Activated T-helper 9 cell treated with anti-CD3 and anti-CD28 coated beads, Interleukin-2, amount 50 U/mL, for 16 hours (primary cell): ENCODE results near the gene PPP1R14D.

Experiments
- DNase-seq: peaks from one replicate; pipeline ENCODE4 v3.0.0-alpha.2; 2020; ENCODE audit warnings: low read depth

PPP1R14D gene

DNA sequence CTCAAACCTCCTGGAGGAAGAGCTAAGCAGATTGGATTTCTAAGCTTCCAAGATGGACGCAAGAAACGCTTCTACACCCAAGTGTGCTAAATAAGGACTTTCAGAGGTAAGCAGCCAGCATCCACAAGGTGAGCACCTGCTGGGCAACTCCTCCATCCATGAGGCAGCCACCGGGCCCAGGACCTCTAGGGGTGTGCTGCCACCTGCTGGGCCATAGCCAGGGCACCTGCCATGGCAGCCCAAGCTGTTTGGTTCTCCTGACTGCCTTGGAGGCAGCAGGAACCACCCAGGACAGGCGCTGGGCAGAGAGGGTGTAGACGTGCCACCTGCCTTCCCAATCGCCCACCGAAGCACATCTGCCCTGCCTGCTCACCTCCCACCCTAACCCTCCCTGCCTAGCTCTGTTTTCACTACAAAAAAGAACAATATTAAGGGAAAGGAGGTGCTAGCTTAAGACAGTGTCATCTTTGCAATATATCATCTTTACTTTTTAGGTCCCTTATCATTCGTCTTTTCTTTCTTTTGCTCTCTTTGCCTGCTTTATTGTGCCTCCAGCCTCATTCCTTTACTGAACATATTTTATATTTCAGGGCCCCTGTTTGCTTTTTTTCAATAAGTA is 45.8 kb downstream of the PPP1R14D start:
- DNase-seq: peak; percentile 72

DNA sequence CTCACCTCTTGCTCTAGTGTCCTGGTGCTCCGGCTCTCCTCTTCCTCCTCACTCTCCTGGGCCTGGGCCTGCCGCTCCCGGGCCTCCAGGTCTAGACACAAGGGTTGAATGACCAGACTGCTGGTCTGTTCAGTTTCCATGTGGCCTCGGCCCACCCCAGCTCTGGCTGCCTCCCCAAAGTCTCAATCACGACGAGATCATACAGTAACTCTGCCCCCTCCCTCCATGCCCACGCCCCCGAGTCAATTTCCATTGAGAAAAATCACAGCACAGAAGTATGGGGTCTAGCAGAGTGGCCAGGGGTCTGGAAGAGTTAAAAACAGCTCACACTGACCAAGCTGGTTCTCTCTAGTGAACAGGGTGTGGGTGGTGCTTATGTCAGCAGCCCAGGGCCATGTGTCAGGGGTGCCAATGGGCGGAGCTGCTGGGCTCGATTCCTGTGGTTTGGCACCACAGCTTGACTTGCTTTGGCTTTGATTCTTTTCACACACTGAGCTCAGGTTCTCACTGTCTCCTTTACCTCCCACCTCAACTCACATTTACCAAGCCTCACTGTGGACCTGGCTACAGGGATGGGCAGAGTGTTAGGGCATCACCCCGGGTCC is 51.9 kb downstream of the PPP1R14D start:
- no peak for DNase-seq

- no peak for DNase-seq
These were observed 52.6 kb downstream of the PPP1R14D start for GRCh38 chr15:40775740-40776536.

- no peak for DNase-seq
These were observed 53.5 kb downstream of the PPP1R14D start for GRCh38 chr15:40775007-40775406.

DNA sequence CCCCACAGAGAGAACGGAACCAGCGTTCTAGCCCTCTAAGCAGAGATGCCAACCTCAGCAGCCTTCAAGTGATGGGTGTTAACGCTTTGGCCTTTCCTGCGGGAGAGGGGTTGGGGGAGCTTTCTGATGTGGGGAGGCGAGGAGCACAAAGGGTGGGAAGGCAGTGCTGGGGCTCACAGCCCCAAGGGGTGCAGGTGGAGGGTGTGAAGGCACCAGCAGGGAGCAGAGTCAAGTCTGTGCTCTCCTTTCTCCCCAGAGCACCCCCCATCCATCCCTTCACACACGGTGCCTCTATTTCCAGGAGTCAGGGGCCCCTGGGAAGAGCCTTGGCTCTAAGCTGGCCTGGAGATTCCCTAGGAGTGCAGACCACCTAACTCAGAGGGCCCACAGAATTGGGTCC is 54.6 kb downstream of the PPP1R14D start:
- no peak for DNase-seq

- DNase-seq: no peak
These were observed 55.0 kb downstream of the PPP1R14D start for GRCh38 chr15:40773496-40773895.

GRCh38 chr15:40772014-40772413 is 56.5 kb downstream of the PPP1R14D start:
- DNase-seq: no peak

GRCh38 chr15:40771242-40771641 is 57.3 kb downstream of the PPP1R14D start:
- DNase-seq: no peak

GRCh38 chr15:40770147-40770721 is 58.3 kb downstream of the PPP1R14D start:
- DNase-seq: no peak

GRCh38 chr15:40769274-40770146 is 59.0 kb downstream of the PPP1R14D start, which contains the start of gene C15orf62:
TSS of gene C15orf62 (plus strand) at chr15:40769980. CDS start at chr15:40770496, 516 bp downstream.
- no peak for DNase-seq

GRCh38 chr15:40768521-40769273 is 59.8 kb downstream of the PPP1R14D start:
- DNase-seq: no peak

- DNase-seq: no peak
These were observed 60.5 kb downstream of the PPP1R14D start for GRCh38 chr15:40767838-40768500.

DNA sequence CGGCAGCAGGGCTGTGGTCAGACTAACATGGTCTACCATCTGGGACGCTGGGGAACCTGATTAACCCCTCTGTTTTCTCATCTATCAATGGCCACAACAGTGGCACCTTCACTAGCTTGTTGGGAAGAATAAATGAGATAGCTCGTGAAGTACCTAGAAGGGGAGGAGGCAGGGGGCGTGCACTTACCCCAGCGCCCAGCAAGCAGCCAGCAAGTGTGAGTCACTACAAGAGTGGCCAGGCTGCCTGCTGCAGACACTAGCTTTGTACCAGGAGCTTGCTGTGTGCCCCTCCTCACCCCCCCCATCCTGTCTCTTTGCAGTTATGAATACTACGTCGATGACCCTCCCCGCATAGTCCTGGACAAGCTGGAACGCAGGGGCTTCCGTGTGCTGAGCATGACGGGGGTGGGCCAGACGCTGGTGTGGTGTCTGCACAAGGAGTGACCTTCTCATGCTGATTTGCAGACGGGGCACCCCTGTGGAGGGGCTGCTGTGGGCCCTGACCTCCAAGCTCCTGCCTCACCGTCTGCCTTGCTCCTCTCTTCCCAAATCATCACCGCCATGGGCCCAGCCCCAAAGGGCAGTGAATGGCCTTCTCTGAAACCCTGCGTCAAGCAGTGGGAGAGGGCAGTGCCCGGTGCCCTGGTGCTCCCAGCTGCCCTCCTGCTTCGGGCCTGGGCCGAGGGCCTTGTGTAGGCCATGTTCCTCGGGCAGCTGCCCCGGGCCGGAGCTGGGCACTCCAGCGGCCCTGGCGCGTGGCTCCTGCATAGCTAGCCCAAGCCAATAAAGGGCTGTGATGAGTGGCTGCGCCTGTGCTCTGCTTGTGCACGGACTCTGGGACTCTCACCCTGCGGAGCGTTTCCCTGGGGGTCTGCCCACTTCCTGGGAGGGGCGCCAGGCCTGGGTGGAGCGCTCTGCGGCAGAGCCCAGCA is 61.3 kb downstream of the PPP1R14D start:
- no peak for DNase-seq

GRCh38 chr15:40766194-40766815 is 62.2 kb downstream of the PPP1R14D start:
- DNase-seq: no peak
